ENCODE measurements around the gene SH2D1B.
"Not testable (repeated sequence)": the region's sequence is repeated elsewhere in the genome, so short reads cannot be mapped to it uniquely, and the experiment has no call there.

The SH2D1B gene, protein sequence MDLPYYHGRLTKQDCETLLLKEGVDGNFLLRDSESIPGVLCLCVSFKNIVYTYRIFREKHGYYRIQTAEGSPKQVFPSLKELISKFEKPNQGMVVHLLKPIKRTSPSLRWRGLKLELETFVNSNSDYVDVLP

DNA sequence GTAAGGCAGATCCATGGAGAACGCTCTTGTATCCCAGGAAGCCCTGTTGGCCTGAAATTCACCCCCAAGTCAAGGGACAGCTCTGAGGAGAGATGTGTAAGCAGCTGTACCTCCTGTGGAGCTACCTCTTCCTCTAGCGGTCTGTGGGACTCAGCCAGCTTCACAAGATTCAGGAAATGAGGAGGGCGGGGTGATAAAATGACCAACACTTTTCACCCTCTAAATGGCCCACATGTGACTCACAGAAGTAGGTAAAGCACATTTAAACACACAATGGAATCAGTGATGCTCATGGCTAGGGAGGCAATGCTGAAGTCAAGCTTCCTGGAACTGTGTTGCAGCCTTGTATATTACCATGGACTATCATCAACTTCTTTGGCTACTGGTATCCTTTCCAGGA, at the start of gene SH2D1B:
Gene SH2D1B (minus strand): TSS at position 135 of the 400 bp plus-strand sequence. CDS start 120 bp downstream, at position 15.
- DNase-seq: no peak

DNA sequence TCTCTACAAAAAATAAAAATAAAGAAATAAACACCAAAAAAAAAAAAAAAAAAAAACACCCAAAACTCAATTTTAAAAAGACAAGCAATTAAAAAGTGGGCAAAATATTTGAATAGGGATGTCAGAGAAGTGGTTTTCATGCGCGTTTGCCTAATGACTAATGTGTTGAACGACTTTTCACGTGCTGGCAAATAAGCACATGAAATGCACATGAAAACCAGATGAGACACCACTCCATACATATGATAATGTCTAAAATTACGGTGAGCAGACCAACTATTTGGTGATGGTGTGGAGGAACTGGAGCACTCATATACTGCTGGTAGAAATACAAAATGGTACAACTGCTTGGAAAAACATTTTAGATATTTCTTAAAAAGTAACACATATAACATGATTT, 46.3 kb upstream of the SH2D1B start:
- DNase-seq: no peak

DNA sequence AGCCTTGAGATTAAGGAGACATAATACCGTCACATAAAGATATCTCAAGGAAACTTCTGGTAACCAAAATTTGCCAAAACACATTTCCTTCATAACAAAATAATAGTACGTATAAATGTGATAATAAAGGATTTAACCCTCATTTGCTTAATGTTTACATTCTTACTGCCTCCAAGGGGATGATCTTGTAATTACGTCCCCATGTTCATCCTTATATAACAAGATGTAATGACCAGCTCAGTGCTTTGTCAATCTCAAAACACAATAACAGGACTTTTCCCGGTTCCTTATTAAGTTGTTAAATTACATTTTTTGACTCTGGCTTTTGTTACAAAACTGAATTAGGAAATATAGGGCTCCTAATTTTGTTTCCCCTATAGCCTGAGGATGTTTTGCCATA, 44.4 kb upstream of the SH2D1B start:
- no peak for DNase-seq

DNA sequence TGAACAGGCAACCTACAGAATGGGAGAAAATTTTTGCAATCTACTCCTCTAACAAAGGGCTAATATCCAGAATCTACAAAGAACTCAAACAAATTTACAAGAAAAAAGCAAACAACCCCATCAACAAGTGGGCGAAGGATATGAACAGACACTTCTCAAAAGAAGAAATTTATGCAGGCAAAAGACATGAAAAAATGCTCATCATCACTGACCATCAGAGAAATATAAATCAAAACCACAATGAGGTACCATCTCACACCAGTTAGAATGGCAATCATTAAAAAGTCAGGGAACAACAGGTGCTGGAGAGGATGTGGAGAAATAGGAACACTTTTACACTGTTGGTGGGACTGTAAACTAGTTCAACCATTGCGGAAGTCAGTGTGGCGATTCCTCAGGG, 42.4 kb upstream of the SH2D1B start:
- not testable (repeated sequence) for DNase-seq

DNA sequence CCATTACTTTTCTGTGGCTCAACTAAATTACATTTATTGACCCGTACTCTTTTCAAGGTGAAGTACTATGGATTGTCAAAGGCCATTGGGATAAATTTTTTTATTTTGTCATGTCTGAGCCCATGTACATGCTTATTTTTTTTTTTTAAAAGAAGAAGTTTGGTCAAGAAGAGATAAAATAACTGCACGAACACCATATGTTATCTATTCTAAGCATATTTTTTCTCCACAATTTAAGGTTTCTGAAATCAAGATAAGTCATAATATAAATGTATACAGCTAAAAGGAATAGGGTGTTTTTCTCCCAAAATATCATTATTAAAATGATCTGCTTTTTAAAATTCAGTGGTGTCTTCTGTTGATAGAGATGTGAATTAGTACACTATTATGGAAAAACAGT, 35.0 kb upstream of the SH2D1B start:
- no peak for DNase-seq

DNA sequence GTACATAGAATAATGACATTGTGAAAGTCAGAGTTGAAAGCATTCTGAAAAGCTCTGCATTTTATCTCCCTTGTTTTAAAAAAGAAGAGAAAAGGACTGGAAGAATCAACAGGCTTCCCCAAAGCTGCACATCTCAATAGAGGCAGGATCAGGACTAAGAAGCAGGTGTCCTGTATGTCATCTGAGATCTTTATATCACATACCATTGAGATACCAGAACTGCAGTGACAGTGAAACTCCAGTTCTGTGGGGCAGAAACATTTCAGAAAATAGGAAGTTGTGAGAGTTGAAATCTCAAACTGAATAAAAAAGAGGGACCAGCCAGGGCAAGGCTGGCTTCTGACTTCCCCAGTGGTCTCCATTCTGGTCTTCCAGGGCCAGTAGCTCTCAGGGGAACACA, 33.0 kb upstream of the SH2D1B start:
- DNase-seq: no peak

DNA sequence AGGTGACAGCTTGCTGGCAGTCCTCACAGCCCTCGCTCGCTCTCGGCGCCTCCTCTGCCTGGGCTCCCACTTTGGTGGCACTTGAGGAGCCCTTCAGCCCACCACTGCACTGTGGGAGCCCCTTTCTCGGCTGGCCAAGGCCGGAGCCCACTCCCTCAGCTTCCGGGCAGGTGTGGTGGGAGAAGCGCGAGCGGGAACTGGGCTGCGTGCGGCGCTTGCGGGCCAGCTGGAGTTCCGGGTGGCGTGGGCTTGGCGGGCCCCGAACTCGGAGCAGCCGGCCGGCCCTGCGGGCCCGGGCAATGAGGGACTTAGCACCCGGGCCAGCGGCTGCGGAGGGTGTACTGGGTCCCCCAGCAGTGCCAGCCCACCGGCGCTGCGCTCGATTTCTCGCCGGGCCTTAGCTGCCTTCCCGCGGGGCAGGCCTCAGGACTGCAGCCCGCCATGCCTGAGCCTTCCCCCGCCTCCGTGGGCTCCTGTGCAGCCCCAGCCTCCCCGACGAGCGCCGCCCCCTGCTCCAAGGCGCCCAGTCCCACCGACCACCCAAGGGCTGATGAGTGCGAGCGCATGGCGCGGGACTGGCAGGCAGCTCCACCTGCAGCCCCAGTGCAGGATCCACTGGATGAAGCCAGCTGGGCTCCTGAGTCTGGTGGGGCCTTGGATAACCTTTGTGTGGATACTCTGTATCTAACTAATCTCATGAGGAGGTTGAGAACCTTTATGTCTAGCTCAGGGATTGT, 21.2 kb upstream of the SH2D1B start:
- DNase-seq: not testable (repeated sequence)

DNA sequence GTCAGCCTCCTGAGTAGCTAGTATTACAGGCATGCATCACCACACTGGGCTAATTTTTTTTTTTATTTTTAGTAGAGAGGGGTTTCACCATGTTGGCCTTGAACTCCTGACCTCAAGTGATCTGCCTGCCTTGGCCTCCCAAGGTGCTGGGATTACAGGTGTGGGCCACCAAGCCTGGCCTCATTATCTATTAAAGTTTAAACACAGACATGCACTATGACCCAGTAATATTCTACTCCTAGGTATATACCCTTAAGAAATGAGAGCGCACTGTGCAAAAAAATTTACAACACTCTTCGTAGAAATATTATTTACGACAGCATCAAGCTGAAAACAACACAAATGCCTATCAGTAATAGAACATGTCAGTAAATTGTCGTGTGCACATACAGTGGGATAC, 18.6 kb upstream of the SH2D1B start:
- no peak for DNase-seq

DNA sequence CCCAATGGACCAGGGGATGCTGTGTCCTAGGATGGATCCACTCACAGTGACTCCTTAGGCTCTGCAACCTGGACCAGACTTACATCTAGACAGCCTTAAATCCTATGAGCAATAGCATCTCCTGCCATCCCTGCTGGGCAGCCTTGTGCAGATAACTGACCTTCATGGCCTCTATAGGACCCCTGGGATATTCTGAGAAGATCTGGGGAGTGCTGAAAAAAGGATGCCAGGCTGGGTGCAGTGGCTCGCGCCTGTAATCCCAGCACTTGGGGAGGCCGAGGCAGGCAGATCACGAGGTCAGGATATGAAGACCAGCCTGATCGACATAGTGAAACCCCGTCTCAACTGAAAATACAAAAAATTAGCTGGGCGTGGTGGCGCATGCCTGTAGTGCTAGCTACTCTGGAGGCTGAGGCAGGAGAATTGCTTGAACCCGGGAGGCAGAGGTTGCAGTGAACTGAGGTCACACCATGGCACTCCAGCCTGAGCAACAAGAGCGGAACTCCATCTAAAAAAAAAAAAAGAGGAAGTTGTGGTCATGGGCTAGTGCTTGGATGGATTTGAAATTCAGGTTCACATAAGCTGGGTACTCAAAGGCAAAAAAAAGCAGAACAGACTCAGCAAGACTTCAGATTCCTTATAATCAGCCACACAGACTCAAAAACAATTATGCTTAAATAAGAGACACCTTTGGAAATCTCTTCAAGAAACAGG, 10.9 kb upstream of the SH2D1B start:
- no peak for DNase-seq

DNA sequence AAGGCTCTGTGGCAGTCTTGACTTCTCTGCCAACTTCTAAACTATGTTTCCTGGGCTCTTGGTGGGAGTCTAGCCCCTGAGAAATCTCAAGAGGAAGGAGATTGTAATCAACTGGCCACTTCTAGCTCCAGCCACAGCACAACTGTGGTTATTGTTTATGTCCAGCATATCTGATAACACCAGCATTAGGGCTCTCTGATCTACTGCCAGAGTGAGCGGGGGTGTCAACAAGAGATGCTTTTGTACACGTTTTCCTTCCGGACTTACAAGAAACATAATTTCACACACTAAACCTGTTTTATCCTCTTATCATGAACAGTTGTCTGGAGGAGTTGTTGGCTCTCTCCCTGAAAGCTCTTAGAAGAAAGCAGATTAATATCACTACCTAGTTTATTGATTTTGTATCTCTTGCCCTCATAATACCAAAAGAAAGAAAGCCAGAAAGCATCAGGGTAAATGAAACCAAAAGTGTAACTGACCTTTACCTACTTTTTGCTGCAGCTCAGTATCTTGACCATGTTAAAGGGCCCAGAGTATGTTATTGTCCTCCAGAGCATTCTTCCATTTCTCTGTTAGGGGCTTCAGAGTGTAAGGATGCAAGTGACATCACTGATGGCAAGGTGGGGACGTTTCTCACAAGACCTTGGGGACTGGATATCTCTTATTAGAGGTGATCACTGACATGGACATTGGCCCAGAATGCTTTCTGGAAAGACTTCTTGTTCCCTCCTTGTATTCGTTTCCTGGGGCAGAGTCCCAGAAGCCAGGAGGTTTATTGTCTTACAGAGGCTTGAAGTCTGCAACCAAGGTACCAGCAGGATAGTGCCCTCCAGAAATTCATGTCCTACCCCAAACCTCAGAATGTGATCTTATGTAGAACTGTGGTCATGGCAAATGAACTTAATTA, 9.6 kb upstream of the SH2D1B start:
- no peak for DNase-seq

DNA sequence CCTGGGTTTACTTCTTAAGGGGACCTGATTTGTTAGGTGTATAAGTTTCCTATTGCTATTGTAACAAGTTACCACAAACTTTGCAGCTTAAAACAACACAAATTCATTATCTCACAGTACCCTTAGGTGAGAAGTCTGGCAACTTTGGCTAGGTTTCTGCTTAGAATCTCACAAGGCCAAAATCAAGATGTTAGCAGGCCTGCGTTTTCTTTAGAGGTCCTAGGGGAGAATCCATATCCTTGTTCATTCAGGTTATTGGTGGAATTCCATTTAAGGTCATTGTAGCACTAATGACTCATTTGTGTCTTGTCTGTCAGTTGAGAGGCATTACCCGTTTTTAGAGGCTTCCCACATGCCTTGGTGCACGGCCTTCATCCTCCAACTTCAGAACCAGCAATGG, 8.2 kb upstream of the SH2D1B start:
- no peak for DNase-seq

DNA sequence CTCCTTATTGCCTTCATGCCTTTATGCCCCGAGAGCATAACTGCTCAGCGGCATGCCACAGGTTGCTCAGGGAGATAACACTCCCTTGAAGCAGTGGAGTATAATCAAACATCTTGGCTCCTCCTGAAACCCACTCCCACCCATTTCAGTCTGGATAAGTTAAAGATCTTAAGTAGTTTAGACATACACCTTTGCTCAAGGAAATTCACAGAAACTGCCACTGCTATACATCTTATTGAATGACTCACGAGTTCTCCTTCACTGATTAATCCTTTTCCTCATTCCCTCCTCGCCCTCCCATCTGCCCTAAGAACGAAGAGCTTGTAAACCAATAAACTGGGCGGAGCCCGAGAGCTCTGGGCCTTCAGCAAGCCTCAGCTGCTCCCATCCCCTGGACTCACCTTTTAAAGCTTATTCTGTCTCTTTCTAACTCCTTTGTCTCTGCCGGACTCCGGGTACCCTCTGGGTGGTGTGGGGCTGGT, 7.6 kb upstream of the SH2D1B start:
- DNase-seq: not testable (repeated sequence)

DNA sequence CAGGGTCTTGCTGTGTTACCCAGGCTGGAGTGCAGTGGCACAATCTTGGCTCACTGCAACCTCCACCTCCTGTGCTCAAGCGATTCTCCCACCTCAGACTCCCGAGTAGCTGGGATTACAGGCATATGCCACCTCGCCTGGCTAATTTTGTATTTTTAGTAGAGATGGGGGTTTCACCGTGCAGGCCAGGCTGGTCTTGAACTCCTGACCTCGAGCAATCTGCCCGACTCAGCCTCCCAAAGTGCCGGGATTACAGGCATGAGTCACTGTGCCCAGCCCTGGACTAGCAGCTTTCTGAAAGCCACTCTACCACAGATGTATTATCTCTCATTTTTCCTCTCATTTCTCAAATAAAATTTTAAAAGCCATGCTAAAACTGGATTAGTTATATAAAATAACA, 6.6 kb upstream of the SH2D1B start:
- not testable (repeated sequence) for DNase-seq

DNA sequence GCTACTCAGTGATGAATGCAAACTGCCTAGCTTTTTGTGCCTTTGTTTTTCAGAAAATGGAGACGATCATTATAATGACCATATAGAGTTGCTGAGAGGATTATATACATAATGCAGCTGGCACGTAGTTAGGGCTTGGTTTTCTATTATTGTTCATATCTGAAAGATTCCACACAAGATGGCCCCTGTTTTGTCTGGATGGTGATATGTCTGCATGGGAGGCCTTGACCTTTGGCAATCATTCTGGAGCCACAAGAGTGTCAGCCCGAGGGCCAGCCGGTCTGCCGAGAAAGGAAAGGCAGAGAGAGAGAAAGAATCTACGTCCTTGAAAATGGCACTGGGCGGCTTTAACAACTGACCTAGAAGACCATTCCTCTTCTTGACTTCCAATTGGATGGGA, 5.7 kb upstream of the SH2D1B start:
- no peak for DNase-seq

DNA sequence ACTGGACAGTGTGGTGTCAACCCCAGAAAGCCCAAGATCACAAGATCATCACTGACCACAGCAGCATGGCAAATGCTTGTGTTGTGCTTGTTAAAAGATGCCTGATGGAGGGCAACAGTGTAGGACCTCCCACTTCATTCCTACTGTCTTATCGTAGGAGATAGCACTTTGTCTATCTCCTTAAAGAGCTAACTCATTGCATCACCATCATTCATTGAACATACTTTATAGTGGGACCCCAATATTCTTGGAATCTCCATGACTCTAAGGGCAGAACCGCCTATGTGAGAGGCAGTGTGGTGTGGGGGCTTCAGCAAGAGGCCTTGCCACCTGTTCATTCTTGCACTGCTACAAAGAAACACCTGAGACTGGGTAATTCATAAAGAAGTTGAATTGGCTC, 5.0 kb upstream of the SH2D1B start:
- no peak for DNase-seq

DNA sequence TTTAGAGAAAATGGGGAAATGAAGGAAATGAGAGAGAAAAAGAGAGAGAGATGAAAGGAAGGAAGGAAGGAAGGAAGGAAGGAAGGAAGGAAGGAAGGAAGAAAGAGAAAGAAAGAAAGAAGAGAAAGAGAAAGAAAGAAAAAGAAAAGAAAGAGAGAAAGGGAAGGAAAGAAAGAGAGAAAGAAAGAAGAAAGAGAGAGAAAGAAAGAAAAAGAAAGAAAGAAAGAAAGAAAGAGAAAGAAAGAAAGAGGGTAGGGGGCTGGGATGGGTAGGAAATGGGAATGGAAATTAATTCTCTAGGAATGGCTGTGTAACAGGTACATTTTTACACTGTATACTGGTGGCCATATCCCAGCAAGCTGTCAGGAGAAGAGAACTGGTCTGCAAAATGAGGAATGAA, 4.3 kb upstream of the SH2D1B start:
- no peak for DNase-seq

DNA sequence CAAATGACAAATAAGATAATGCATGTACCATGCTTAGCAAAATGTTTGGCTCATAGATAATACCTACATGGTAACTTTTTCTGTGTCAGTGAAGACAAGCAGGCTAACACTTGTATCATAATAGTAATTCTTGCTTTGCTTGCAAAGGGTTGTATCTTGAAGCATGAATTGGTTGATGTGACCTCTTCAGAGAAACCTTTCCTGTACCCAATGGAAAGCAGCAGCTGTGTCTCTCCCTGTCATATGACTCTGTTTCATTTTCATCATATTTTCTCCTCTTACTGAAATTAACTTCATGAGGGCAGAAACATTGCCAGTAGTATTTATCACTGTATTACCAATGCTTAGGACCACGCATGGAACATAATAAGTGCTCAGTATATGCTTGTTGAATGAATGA, 4.4 kb downstream of the SH2D1B start:
- DNase-seq: no peak

DNA sequence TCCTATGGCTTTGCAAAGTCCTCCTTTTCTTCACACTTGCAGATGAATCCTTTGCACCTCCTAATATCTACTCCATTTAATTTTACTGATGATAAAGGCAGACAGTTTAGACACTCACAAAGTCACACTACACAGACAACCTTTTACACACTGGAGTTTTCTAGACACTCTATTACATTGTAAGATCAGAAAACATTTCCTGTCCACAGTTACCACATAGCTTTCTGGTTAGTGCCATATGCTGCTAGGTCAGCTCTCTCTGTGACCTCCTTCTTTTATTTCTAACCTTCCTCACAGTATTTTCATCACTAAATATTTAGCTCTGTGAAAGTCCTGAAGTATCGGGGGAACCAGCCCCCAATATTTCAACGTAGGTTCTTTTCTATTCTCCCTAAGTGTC, 5.1 kb downstream of the SH2D1B start:
- no peak for DNase-seq

DNA sequence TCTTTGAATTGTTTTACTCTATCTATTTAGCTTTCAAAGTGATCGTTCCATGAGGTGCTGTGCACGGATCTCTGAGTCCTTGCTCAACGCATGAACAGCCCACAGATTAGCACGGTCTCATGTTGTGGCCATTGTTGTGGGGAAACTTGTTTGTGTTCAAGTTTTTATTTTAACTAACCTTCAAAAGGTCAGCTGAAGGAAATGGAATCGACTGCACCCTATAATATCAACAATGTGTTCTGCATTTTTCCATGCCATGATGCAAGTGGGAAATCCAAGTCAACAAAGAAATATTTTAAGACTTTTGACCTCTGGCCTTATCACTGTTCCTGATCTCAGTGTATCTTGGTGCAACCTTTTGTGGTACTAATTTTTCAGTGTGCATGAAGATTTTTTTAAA, 6.1 kb downstream of the SH2D1B start:
- DNase-seq: no peak

DNA sequence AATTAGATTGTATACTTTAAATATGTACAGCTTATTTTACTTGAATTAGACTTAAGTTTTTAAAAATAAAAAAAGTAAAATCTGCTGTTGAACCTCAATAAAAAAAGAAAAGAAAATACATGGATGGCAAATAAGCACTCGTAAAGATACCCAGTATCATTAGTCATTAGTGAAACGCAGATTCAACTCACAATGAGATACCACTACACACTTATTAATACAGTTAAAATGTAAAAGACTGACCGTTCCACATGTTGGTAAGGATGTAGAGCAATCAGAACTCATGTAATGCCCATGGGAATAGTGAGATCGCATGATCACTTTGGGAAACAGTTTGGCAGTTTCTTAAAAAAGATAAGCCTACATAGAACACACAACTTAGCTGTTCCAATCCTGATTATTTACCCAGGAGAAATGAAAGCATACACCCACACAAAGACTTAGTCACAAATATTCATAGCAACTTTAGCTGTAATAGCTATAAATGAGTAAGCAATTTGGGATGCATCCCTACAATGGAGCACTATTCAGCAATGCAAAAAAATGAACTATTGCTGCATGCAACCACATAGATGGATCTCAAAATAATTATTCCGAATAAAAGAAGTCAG, 7.3 kb downstream of the SH2D1B start:
- DNase-seq: no peak

DNA sequence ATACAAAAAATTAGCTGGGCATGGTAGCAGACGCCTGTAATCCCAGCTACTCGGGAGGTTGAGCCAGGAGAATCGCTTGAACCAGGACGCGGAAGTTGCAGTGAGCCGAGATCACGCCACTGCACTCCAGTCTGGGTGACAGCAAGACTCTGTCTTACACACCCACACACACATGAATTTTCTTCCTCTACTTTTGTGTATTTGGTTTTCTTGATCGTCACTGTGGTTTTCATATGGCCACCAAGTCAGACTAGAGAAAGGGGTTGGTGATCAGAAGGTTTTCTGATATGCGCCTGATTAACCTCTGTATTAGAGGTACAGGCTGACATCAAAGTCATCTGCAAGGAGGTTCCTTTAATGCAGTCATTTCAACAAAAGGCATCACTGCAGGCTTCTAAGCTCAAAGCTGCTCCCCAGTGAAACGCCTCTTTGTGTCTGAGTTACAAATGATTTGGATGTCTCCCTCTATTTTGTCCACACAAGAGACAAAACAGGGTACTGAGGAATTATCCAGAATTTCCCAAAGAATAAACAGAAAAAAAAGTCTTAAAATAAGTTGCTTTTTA, 11.1 kb downstream of the SH2D1B start:
- no peak for DNase-seq

DNA sequence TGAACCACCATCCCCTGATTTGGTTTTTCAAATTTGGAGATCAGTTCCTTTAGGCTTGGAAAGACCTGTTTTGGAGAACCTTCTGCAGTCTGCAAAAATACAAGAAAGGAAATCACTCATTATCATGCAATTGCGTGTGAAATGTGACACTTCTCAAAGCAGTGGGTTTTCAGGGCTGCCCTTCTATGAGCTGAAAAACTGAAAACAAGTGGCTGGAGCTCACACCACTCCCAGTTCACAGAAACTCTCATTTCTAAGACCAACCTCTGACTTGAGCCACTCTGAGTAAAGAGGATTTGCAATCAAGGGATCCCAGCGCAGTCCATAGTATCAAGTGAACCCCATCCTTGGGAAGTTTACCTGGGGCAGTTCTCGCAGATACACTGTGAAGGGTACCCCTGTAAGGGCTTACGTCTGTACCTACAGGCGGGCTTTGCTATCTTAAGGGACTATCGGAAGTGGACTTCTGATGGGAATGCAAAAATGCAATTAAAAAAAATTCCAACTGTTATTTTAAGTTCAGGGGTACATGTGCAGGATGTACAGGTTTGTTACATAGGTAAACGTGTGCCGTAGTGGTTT, 12.8 kb downstream of the SH2D1B start:
- DNase-seq: no peak

Measured in NCI-H2171 treated with DMSO at 0.1 percent for 48 hours (cell line).